Smooth muscle cell of the coronary artery (primary cell): ENCODE results near the gene DBT. TPM values are rescaled to one million over a fixed set of nuclear protein-coding genes. Genes with fewer than 3 reads are reported as not detected.

Experiments used
- total RNA-seq: library from RNA; depleted of rRNA; stranded (reverse); fragments of >200 nt; gene quantifications from 2 replicates; pipeline ENCODE4 v1.2.3, GENCODE V29; 2014; ENCODE audit warnings: low replicate concordance

DBT gene
- total RNA-seq = 6.4 and 7.4 TPM in 2 replicates

GRCh38 chr1:100249537-100250257 is at the start of gene DBT:
Gene DBT (minus strand): TSS chr1:100249834. CDS start chr1:100249820, 14 bp downstream.

GRCh38 chr1:100265931-100266740 is 16.5 kb upstream of the DBT start, which contains the start of gene RTCA:
Gene RTCA (plus strand): TSS chr1:100266216. CDS start chr1:100266376, 160 bp downstream.

GRCh38 chr1:100178091-100178490 is 71.5 kb downstream of the DBT start, which contains the start of gene LRRC39:
Gene LRRC39 (minus strand): TSS chr1:100178256. CDS start chr1:100168516, 9,740 bp downstream.

Other genes starting within 250 kb of the DBT start
- gene SASS6, start 116.9 kb downstream of the DBT start, total RNA-seq = 0.35 and 1.9 TPM in 2 replicates
- 8.5 and 13.8 TPM in 2 replicates for gene TRMT13, start 116.7 kb downstream of the DBT start, total RNA-seq
- 0.12 and 0.23 TPM in 2 replicates for gene LRRC39, start 71.6 kb downstream of the DBT start, total RNA-seq
- 22.7 and 41.1 TPM in 2 replicates for gene RTCA, start 16.4 kb upstream of the DBT start, total RNA-seq
- 1.8 and 2.1 TPM in 2 replicates for gene CDC14A, start 102.7 kb upstream of the DBT start, total RNA-seq